SK-N-SH (cell line): Measurements from ENCODE around the gene CLEC10A. TPM values are rescaled to one million over a fixed set of nuclear protein-coding genes. Genes with fewer than 3 reads are reported as not detected.

Experiments used
- CTCF ChIA-PET: fragments of 300-600, 350-600 bp; formaldehyde crosslinking; extraction: SDS; loops from one replicate; lab custom pipeline; 2021; lab: Yijun Ruan, JAX
- POLR2A ChIA-PET: fragments of 350-600 bp; sonication (Branson Sonifier 250); formaldehyde crosslinking; extraction: SDS; loops from one replicate; lab custom pipeline; 2020; ENCODE audit warnings: antibody characterized with exemption, inconsistent platforms; lab: Yijun Ruan, JAX
- DNase-seq: peaks from one replicate; pipeline ENCODE4 v3.0.0; 2012
- H2AFZ ChIP-seq: fragments of 200-600 bp; sonication (generic); 2 replicates; pipeline ENCODE4 v1.8.1; 2016; ENCODE audit warnings: antibody characterized with exemption, mild to moderate bottlenecking, low read depth
- H3F3A ChIP-seq: fragments of 200-600 bp; sonication (generic); replicated peaks from 2 replicates; pipeline ENCODE3; 2016; ENCODE audit warnings: antibody characterized with exemption, mild to moderate bottlenecking; ENCODE audit not compliant: insufficient read depth
- H3K27ac ChIP-seq, 2 experiments: fragments of 200-500 bp in 1 of 2; fragments of 200-600 bp in 1 of 2; sonication (Bioruptor generic) in 1 of 2; sonication (generic), shearing (Covaris generic) in 1 of 2; 2 replicates each; pipeline versions ENCODE4 v1.5.1 to v1.6.1; 2014 to 2016; ENCODE audit warnings: low read depth in 2 of 2, inconsistent platforms in 1 of 2, low read length in 1 of 2, mild to moderate bottlenecking in 1 of 2, mixed read lengths in 1 of 2
- H3K27me3 ChIP-seq: fragments of 200-600 bp; sonication (generic), shearing (Covaris generic); 2 replicates; pipeline ENCODE4 v1.6.1; 2016; ENCODE audit warnings: mixed run types; ENCODE audit not compliant: insufficient read depth
- H3K36me3 ChIP-seq, 2 experiments: fragments of 200-500 bp in 1 of 2; fragments of 200-600 bp in 1 of 2; sonication (Bioruptor generic) in 1 of 2; sonication (generic) in 1 of 2; replicated peaks in 1 of 2; 2 replicates each; pipeline versions ENCODE3 to v1.5.1; 2014 to 2016; ENCODE audit warnings: low read length in 1 of 2, mild to moderate bottlenecking in 1 of 2; ENCODE audit not compliant: insufficient read depth in 2 of 2, control insufficient read depth in 1 of 2
- H3K4me1 ChIP-seq, 2 experiments: fragments of 200-500 bp in 1 of 2; fragments of 200-600 bp in 1 of 2; sonication (Bioruptor generic) in 1 of 2; sonication (generic), shearing (Covaris generic) in 1 of 2; 2 replicates each; pipeline versions ENCODE4 v1.5.1 to v1.6.1; 2014 to 2016; ENCODE audit warnings: low read depth in 1 of 2, low read length in 1 of 2, mixed run types in 1 of 2; ENCODE audit not compliant: insufficient read depth in 2 of 2, control insufficient read depth in 1 of 2
- H3K4me2 ChIP-seq: fragments of 200-600 bp; sonication (generic), shearing (Covaris generic); 2 replicates; pipeline ENCODE4 v1.6.1; 2017; ENCODE audit warnings: mixed run types
- H3K4me3 ChIP-seq, 2 experiments: fragments of 200-500 bp in 1 of 2; fragments of 200-600 bp in 1 of 2; sonication (Bioruptor generic) in 1 of 2; sonication (generic), shearing (Covaris generic) in 1 of 2; 2 replicates each; pipeline versions ENCODE4 v1.5.1 to v1.8.1; 2014 to 2016; ENCODE audit warnings: low read depth in 2 of 2, inconsistent platforms in 1 of 2, low read length in 1 of 2, mild to moderate bottlenecking in 1 of 2, mixed read lengths in 1 of 2, moderate library complexity in 1 of 2
- H3K79me2 ChIP-seq: fragments of 200-600 bp; sonication (generic); 2 replicates; pipeline ENCODE4 v1.8.1; 2017; ENCODE audit warnings: mild to moderate bottlenecking; ENCODE audit not compliant: insufficient read depth
- H3K9ac ChIP-seq: fragments of 200-600 bp; sonication (generic); 2 replicates; pipeline ENCODE4 v1.6.1; 2017; ENCODE audit warnings: mixed run types
- H3K9me2 ChIP-seq: fragments of 200-600 bp; sonication (generic); 2 replicates; pipeline ENCODE4 v1.6.1; 2017; ENCODE audit warnings: mixed run types
- H3K9me3 ChIP-seq: fragments of 200-600 bp; sonication (generic); 2 replicates; pipeline ENCODE4 v1.6.1; 2017; ENCODE audit warnings: mixed run types, mild to moderate bottlenecking, moderate library complexity
- H4K20me1 ChIP-seq: fragments of 200-600 bp; sonication (generic); 2 replicates; pipeline ENCODE4 v1.6.1; 2017; ENCODE audit warnings: mild to moderate bottlenecking, mixed run types; ENCODE audit not compliant: insufficient read depth
- CHD2 ChIP-seq: fragments of 150-350 bp; IDR thresholded peaks from 2 replicates; pipeline ENCODE4 v1.6.1; 2018; ENCODE audit warnings: low read length; ENCODE audit not compliant: partially characterized antibody
- FOXJ3 ChIP-seq: sonication (generic); formaldehyde crosslinking; IDR thresholded peaks from 2 replicates; pipeline ENCODE4 v1.5.1; 2020; ENCODE audit warnings: mild to moderate bottlenecking, missing genetic modification reagents
- JUND ChIP-seq: IDR thresholded peaks from 2 replicates; pipeline ENCODE4 v1.4.0; 2012
- RAD21 ChIP-seq: IDR thresholded peaks from 2 replicates; pipeline ENCODE4 v1.6.1; 2012; ENCODE audit warnings: mild to moderate bottlenecking, low read length
- YY1 ChIP-seq: IDR thresholded peaks from 2 replicates; pipeline ENCODE4 v1.4.0; 2012; ENCODE audit warnings: low read depth, mild to moderate bottlenecking
- WGBS: methylation state at CpG from one replicate; pipeline ENCODE4 v1.1.6; 2017; ENCODE audit warnings: low lambda C conversion rate; 5-methylcytosine and 5-hydroxymethylcytosine counted together
- polyA plus RNA-seq, 3 experiments: library from polyadenylated mRNA; depleted of rRNA; stranded (reverse); fragments of >200 nt; gene quantifications; 2 replicates each; pipeline ENCODE4 v1.2.3, GENCODE V29; 2012
- TF ChIP-seq, protein P1 (sequence below): IDR thresholded peaks from 2 replicates; pipeline ENCODE4 v1.6.1; 2012; ENCODE audit warnings: mild to moderate bottlenecking, low read depth, low read length, moderate library complexity
- TF ChIP-seq, protein P2 (sequence below): IDR thresholded peaks from 2 replicates; pipeline ENCODE4 v1.4.0; 2012; ENCODE audit warnings: low read depth, borderline replicate concordance
- TF ChIP-seq, protein P3 (sequence below): fragments of 150-350 bp; IDR thresholded peaks from 2 replicates; pipeline ENCODE4 v1.6.1; 2016; ENCODE audit warnings: mild to moderate bottlenecking, low read depth, low read length
- TF ChIP-seq, protein P4 (sequence below): fragments of 150-350 bp; IDR thresholded peaks from 2 replicates; pipeline ENCODE4 v1.6.1; 2017; ENCODE audit warnings: antibody characterized with exemption, low read length, low read depth, borderline replicate concordance
- TF ChIP-seq, protein P5 (sequence below): IDR thresholded peaks from 2 replicates; pipeline ENCODE4; 2012

Gene CLEC10A
- polyA plus RNA-seq, 1 of the 3 experiments (the other 2 are of a cell fraction), result not detected

DNA sequence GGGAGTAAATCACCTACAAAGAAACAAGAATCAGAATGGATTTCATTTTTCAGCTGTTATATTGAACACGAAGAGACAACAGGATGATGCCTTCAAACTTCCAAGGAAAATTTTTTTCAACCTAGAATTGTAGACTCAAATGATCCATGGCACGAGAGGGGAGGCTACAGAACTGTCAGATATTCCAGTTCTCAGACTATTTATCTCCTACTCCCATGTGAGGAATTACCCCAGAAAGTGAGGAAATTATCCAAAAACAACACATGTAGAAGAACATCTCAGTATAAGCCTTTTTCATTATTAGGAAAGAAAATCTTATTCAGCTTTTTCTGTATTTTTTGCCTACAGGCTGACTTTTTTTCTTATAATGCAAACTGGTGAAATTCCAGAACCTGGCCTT is 40.1 kb upstream of the CLEC10A start:
- peaks cover 82% of the 10 kb centered on the region for H3K27me3 ChIP-seq
- H3F3A ChIP-seq, result peaks cover 5% of the 10 kb centered on the region
- H3K9ac ChIP-seq, result no peak overlapping the region
- no peaks in the 10 kb centered on the region for H3K9me2 ChIP-seq
- H3K36me3 ChIP-seq, result no peaks in the 10 kb centered on the region
- H3K27ac ChIP-seq, result no peak overlapping the region
- CTCF ChIA-PET, result interaction anchor here (0.9 to 2.6 kb wide), 4 partner anchors 13 to 206 kb away, joined by 3 to 13 read pairs (median 4); partner anchors contain the start of gene SLC16A11
- WGBS, result 2% methylated on average over 2 of the region's 2 CpGs
- no peaks in the 10 kb centered on the region for H4K20me1 ChIP-seq
- H3K4me1 ChIP-seq, result no peaks in the 10 kb centered on the region
- no peak overlapping the region for H3K4me2 ChIP-seq
- DNase-seq, result no peak
- POLR2A ChIA-PET, result no interaction called here
- TF ChIP-seq RAD21 (no peak), FOXJ3 (CRISPR knock-in tag) (no peak), YY1 (no peak), JUND (no peak), CHD2 (no peak)
- TF ChIP-seq, protein P1, sequence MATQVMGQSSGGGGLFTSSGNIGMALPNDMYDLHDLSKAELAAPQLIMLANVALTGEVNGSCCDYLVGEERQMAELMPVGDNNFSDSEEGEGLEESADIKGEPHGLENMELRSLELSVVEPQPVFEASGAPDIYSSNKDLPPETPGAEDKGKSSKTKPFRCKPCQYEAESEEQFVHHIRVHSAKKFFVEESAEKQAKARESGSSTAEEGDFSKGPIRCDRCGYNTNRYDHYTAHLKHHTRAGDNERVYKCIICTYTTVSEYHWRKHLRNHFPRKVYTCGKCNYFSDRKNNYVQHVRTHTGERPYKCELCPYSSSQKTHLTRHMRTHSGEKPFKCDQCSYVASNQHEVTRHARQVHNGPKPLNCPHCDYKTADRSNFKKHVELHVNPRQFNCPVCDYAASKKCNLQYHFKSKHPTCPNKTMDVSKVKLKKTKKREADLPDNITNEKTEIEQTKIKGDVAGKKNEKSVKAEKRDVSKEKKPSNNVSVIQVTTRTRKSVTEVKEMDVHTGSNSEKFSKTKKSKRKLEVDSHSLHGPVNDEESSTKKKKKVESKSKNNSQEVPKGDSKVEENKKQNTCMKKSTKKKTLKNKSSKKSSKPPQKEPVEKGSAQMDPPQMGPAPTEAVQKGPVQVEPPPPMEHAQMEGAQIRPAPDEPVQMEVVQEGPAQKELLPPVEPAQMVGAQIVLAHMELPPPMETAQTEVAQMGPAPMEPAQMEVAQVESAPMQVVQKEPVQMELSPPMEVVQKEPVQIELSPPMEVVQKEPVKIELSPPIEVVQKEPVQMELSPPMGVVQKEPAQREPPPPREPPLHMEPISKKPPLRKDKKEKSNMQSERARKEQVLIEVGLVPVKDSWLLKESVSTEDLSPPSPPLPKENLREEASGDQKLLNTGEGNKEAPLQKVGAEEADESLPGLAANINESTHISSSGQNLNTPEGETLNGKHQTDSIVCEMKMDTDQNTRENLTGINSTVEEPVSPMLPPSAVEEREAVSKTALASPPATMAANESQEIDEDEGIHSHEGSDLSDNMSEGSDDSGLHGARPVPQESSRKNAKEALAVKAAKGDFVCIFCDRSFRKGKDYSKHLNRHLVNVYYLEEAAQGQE, result no peak
- TF ChIP-seq, protein P2, sequence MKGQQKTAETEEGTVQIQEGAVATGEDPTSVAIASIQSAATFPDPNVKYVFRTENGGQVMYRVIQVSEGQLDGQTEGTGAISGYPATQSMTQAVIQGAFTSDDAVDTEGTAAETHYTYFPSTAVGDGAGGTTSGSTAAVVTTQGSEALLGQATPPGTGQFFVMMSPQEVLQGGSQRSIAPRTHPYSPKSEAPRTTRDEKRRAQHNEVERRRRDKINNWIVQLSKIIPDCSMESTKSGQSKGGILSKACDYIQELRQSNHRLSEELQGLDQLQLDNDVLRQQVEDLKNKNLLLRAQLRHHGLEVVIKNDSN, result no peak
- TF ChIP-seq, protein P3, sequence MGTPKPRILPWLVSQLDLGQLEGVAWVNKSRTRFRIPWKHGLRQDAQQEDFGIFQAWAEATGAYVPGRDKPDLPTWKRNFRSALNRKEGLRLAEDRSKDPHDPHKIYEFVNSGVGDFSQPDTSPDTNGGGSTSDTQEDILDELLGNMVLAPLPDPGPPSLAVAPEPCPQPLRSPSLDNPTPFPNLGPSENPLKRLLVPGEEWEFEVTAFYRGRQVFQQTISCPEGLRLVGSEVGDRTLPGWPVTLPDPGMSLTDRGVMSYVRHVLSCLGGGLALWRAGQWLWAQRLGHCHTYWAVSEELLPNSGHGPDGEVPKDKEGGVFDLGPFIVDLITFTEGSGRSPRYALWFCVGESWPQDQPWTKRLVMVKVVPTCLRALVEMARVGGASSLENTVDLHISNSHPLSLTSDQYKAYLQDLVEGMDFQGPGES, result no peak
- TF ChIP-seq, protein P4, sequence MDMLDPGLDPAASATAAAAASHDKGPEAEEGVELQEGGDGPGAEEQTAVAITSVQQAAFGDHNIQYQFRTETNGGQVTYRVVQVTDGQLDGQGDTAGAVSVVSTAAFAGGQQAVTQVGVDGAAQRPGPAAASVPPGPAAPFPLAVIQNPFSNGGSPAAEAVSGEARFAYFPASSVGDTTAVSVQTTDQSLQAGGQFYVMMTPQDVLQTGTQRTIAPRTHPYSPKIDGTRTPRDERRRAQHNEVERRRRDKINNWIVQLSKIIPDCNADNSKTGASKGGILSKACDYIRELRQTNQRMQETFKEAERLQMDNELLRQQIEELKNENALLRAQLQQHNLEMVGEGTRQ, result no peak
- TF ChIP-seq, protein P5, sequence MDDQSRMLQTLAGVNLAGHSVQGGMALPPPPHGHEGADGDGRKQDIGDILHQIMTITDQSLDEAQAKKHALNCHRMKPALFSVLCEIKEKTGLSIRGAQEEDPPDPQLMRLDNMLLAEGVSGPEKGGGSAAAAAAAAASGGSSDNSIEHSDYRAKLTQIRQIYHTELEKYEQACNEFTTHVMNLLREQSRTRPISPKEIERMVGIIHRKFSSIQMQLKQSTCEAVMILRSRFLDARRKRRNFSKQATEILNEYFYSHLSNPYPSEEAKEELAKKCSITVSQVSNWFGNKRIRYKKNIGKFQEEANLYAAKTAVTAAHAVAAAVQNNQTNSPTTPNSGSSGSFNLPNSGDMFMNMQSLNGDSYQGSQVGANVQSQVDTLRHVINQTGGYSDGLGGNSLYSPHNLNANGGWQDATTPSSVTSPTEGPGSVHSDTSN, result no peak
- H3K9me3 ChIP-seq, result no peaks in the 10 kb centered on the region
- H2AFZ ChIP-seq, result no peak overlapping the region
- H3K4me3 ChIP-seq, result no peak overlapping the region
- no peaks in the 10 kb centered on the region for H3K79me2 ChIP-seq
